SK-N-SH (cell line): ENCODE measurements around the gene CBFB.

Experiments used
- EZH2phosphoT487 ChIP-seq: fragments of 200-600 bp; sonication (generic); IDR thresholded peaks from 2 replicates; pipeline ENCODE4 v1.6.1; 2017; ENCODE audit warnings: low read depth, mixed run types, mild to moderate bottlenecking, antibody characterized with exemption, moderate library complexity, borderline replicate concordance
- FOSL2 ChIP-seq: IDR thresholded peaks from 2 replicates; pipeline ENCODE4 v1.4.0; 2012; ENCODE audit warnings: low read depth, mild to moderate bottlenecking, moderate library complexity, borderline replicate concordance
- MXI1 ChIP-seq: IDR thresholded peaks from 2 replicates; pipeline ENCODE4 v1.6.1; 2012; ENCODE audit warnings: mild to moderate bottlenecking, low read depth, low read length, improper control_type of control experiment
- RXRA ChIP-seq: IDR thresholded peaks from 2 replicates; pipeline ENCODE4 v1.4.0; 2012; ENCODE audit warnings: low read depth, mild to moderate bottlenecking, borderline replicate concordance
- YY1 ChIP-seq: IDR thresholded peaks from 2 replicates; pipeline ENCODE4 v1.4.0; 2012; ENCODE audit warnings: low read depth, mild to moderate bottlenecking
- TF ChIP-seq, protein P1 (sequence below): fragments of 150-350 bp; IDR thresholded peaks from 2 replicates; pipeline ENCODE4 v1.6.1; 2017; ENCODE audit warnings: antibody characterized with exemption, low read length, low read depth, borderline replicate concordance
- TF ChIP-seq, protein P2 (sequence below): fragments of 200-600 bp; sonication (generic); IDR thresholded peaks from 2 replicates; pipeline ENCODE4 v1.6.1; 2017; ENCODE audit warnings: antibody characterized with exemption, mild to moderate bottlenecking, moderate library complexity
- TF ChIP-seq, protein P3 (sequence below): IDR thresholded peaks from 2 replicates; pipeline ENCODE4 v1.4.0; 2012; ENCODE audit warnings: low read depth

GRCh38 chr16:67030221-67030962, 1.4 kb downstream of the CBFB start:
- TF ChIP-seq, protein P1, sequence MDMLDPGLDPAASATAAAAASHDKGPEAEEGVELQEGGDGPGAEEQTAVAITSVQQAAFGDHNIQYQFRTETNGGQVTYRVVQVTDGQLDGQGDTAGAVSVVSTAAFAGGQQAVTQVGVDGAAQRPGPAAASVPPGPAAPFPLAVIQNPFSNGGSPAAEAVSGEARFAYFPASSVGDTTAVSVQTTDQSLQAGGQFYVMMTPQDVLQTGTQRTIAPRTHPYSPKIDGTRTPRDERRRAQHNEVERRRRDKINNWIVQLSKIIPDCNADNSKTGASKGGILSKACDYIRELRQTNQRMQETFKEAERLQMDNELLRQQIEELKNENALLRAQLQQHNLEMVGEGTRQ = no peak
- TF ChIP-seq, protein P2, sequence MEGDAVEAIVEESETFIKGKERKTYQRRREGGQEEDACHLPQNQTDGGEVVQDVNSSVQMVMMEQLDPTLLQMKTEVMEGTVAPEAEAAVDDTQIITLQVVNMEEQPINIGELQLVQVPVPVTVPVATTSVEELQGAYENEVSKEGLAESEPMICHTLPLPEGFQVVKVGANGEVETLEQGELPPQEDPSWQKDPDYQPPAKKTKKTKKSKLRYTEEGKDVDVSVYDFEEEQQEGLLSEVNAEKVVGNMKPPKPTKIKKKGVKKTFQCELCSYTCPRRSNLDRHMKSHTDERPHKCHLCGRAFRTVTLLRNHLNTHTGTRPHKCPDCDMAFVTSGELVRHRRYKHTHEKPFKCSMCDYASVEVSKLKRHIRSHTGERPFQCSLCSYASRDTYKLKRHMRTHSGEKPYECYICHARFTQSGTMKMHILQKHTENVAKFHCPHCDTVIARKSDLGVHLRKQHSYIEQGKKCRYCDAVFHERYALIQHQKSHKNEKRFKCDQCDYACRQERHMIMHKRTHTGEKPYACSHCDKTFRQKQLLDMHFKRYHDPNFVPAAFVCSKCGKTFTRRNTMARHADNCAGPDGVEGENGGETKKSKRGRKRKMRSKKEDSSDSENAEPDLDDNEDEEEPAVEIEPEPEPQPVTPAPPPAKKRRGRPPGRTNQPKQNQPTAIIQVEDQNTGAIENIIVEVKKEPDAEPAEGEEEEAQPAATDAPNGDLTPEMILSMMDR = no peak
- TF ChIP-seq YY1 = no peak
- TF ChIP-seq RXRA = no peak
- TF ChIP-seq MXI1 = no peak
- no peak for TF ChIP-seq EZH2phosphoT487
- TF ChIP-seq, protein P3, sequence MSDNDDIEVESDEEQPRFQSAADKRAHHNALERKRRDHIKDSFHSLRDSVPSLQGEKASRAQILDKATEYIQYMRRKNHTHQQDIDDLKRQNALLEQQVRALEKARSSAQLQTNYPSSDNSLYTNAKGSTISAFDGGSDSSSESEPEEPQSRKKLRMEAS = no peak
- TF ChIP-seq FOSL2 = no peak
